ENCODE data around the gene RFTN1.
"Not testable (repeated sequence)": the region's sequence is repeated elsewhere in the genome, so short reads cannot be mapped to it uniquely, and the experiment has no call there.

The RFTN1 gene

DNA sequence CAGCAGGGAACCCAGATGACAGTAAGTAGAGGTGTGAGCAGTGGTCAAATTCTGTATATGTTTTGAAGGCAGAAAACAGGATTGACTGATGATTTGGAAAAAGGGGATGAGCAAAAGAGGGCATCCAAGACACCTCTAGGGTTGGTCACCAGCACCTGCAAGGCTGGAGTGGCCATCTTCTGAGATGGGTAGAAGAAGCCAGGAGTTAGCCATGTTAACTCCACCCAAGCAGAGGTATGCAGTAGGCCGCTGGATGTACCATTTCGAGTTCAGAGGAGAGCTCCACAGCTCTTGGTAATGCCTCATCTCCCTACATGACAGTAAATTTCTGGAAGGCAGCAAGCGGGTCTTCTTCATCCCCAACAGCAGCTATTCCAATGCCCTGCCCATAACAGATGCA, 7.0 kb downstream of the RFTN1 start:
- no peak for DNase-seq

DNA sequence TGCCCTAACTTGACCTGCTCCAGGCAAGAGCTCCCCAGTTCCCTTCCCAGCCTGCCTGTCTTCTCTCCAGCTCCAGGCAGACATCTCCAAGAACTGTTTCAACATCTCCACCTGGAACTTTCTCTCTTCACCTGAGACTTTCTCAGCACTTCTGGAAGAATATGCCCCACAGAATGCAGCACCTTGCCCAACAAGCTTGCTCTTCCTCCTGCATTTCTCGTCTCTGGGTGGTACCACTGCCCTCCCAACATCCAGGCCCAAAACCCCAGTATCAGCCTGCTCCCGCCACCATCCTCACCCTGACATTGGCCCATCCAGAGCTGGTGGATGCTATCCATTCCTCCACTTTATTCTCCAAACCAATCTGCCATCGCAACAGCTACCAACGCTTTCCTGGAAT, 8.8 kb downstream of the RFTN1 start:
- no peak for DNase-seq

DNA sequence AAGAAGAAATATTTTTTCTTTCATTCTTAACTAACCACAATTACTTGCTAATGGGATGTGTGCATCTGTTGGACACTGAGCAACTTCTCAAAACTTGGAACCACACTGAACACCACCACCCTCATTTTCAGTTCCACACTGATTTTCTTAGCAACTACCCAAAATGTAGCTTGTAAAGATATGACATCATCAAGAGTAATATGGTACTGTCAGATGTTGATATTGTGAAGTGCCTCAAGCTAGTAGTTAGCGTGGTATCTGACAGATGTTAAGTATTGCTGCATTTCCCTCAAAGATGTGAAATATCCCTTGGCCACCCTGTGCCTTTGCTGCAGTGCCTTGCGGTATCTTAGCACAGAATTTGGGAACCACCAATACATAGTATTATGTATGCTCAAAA, 9.3 kb downstream of the RFTN1 start:
- DNase-seq: no peak

DNA sequence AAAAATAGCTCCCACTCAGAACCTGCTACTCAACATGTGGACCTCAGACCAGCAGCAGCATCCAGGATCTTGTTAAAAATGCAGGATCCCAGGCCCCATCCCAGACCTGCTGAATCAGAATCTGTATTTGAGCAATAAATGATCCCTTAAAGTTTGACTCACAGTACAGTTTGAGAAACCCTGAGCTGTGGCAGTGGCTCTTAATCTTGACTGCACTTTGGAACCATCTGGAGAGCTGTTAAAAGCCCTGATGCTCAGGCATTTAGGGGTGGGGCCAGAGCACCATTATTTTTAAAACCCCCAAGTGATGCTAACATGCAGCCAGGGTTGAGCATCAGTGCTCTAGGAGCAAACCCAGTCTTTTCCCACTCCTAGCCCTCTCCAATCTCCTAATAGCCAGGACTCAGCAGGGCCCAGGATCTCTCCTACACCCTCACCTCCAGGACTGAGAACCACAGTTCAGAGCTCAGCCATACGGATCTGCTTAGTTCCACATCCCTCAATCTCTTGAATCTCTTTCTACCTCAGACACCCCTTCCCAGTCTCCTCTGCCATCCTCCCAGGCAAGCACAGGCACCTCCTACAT, 10.2 kb downstream of the RFTN1 start:
- DNase-seq: no peak

- DNase-seq: no peak
These were observed 11.1 kb downstream of the RFTN1 start for GRCh38 chr3:16502347-16502908.

DNA sequence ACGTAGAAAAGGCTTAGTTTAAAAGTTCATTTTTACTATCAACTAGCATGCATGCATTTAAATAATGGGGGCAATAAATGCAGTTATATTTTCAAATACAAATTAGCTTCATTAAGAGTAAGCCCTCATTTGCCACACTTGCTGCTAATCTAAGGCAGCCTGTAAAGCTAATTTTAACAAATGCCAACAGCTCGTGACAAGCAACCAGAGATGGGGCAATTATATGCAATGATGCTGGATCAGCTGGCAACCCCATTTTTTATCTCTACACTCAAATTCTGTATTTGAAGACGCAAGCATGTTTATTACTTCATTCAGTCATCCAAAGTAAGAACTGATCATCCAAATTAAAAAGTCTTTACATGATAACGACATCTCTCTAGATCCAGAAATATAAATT, 12.1 kb downstream of the RFTN1 start:
- no peak for DNase-seq

DNA sequence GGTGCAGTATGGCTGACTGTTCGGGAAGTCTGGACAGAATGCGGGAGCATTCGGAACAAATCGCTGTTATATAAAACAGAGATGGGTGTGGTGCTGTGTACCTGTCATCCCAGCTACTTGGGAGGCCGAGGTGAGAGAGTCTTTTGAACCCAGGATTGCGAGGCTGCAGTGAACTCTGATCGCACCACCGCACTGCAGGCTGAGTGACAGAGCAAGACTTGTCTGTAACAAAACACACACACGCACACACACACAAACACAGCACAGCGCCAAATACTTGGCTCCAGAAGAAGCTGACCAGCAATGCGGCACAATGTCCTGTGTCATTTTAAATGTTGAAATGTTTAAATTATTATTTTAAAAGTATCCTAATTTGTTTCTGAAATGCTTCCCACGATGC, 12.6 kb downstream of the RFTN1 start:
- no peak for DNase-seq

DNA sequence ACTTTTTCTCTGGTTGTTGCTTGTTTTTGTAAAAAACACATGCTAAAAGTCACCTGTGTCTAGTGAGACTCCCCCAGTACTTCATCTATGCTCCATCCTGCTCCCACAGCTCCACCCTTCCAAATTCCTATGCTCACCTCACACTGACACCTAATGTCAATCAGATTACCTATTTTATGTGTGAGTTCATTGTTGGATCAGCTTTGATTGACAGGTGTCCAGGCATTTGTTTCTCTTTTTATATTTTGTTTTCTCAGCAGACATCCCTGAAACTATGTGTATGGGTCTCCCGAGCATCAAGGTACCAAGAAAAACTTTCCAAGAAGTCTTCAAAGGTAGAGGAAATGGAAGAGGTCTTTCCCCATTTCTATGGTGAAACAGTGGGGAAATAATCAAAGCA, 13.4 kb downstream of the RFTN1 start:
- DNase-seq: no peak

DNA sequence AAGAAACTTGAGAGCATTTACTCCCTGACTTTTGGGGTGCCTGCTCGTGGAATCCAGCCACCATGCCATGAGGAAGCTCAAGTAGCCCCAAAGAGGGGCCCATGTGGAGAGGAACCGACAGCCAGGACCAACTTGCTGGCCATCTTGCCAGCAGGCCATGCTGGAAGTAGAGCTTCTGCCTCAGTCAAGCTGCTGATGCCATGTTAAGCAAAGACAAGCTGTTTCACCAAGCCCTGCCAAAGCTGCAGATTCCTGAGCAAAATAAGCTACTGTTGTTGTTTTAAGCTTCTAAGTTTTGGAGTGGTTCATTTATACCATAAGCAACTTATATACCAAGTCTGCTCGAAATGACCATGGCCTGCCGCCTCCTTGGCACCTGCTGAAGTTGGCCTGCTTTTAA, 14.1 kb downstream of the RFTN1 start:
- no peak for DNase-seq

GRCh38 chr3:16498130-16498890, 15.2 kb downstream of the RFTN1 start:
- DNase-seq: no peak

GRCh38 chr3:16496408-16497222, 16.9 kb downstream of the RFTN1 start:
- DNase-seq: no peak

DNA sequence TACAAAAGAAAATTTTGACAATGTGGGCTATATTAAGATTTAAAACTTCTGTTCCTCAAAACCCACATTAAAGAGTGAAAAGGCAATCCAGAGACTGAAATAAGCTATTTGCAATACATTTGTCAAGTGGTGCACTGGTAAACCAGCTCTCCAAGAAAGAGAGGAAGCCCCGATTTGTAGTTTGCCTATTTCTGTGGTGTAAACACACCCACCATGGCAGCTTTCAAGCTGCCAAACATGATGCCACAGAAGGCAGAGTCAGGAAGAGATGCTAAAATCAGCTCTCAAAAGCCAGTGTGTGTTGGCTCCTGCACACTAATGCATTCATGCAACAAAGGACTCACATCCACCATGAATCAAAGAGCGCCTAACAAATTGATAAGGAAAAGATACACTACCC, 17.5 kb downstream of the RFTN1 start:
- no peak for DNase-seq

- no peak for DNase-seq
These were observed 18.6 kb downstream of the RFTN1 start for GRCh38 chr3:16494814-16495431.

DNA sequence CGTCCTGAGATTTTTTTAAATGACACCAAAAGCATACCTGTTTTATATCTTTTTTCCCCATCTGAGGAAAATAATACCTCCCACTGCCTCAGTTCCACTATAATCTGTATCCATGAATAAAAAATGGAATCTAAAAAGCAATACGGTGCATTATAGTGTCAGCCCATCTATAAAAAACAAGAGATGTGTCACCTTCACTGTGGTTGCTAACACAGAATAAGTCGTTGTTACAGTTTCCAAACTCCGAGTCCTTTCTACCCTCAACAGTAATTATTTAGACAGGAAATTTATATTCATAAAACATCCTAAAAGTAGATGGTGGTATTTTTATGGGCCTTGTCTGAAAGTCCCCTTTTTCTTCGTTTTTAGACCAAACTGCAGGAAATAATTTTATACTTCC, 19.4 kb downstream of the RFTN1 start:
- DNase-seq: no peak

DNA sequence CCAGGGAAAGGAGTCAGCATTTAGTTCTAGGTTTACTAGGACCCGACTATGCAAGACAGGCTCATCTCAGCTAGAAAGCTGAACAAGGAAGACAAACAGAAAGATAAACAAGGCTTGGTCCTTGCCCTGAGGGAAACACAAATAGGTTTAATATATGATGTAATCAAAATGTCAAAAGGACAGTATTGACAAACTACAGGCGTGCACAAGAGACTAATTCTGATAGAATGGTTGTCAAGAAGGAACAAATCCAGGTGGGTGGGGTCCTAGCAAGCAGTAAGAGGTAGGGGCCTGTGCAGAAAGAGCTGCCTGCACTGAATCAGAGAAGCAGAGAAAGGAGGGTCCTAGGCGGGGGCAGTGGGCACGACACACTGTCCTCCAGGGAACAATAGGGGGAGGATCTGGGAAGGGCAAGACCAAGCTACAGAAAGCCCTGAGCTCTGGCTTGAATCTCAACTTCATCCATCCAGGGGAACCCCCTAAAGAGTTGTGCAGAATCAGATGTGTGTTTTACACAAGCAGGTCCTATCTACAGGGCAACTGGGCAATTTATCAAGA, 23.4 kb downstream of the RFTN1 start:
- no peak for DNase-seq

- DNase-seq: not testable (repeated sequence)
These were observed 24.0 kb downstream of the RFTN1 start for GRCh38 chr3:16489326-16490061.

GRCh38 chr3:16488637-16489036, 24.9 kb downstream of the RFTN1 start:
- no peak for DNase-seq

DNA sequence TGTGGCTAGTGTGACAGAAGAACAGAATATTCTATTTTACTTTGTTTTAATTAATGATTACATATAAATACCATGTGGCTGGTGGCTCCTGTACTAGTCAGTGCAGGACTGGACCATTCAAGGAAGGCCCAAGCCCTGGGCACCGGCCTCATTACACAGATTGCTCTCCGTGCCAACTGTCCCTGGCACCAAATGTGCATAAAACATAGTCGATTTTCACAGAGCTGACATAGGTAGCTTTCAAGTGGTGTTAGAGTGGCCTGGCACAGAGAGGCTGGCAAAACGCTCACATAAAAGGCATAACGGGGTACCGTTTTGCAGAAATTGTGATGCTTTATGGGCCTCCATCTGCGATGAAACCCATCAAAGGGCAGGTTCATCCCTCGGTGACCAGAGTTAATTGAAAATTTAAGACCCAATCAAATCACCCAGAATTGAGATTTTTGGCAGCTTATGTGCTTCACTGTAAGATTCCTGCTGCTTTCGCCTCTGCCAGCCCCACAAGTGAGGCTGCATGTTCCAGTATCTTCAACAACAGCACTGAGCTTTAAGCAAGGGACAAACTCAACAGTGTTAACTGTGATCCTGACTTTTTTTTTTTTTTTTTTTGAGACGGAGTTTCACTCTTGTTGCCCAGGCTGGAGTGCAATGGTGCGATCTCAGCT, 25.9 kb downstream of the RFTN1 start:
- no peak for DNase-seq

DNA sequence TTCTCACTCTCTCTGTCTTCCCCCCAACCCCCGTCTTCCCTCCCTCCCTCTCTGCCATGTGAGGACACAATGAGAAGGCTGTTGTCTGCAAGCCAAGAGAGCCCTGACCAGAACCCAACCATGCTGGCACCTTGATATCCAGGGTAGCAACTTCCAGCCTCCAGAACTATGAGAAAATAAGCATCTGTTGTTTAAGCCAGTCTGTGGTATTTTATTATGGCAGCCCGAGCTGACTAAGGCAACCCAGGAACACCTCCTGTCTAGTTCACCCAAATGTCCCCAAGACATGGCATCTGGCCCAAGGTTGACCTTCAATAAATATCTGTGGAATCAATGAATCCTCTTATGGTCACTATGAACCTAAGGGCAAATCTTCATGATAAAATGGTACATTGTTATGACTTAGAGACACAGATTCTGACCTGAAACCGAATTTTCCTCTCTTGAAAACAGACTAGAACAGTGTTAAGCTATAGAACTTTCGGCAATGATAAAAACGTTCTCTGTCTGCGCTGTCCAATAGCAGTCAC, 26.5 kb downstream of the RFTN1 start:
- DNase-seq: no peak

DNA sequence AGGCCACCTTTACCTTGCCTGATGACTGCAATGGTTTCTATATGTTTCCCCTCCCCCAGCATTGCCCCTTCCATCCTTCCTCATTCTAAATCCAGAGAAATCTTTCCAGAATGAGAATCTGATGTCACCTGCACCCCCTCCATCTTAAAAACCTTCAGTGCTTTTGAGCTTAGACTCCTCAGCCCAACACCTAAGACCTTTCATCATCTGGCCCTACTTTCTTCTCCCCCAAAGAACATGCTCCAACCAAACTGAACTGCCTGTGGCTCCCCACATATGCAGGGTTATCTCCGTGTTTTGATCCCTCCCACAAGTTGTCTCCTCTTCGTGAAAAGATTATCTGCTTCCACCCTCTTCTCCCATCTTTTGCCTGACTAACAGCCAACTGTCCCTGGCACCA, 27.3 kb downstream of the RFTN1 start:
- DNase-seq: no peak

DNA sequence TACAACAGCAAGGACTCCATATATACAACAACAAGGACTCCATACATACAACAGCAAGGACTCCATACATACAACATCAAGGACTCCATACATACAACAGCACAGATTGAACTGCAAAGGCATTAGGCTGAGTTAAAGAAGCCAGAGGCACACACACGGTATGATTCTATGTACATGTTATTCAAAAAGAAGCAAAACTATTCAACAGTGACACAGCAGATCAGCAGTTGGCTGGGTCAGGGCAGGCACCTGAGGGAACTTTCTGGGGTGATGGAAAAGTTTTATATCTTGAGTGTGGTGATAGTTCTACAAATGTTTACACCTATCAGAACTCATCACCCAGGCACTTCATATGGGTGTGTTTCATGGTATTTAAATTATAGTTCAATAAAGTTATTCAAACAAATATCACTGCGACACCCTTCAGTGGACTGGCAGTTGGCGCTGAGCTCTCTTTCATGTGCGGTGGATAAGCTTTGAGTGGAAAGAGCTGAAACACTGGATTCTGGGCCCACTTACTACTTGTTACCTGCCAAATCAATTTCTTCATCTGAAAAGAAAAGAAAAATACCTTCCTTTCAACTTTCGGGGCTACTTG, 28.0 kb downstream of the RFTN1 start:
- DNase-seq: no peak
